ENCODE data around the gene PAF1. TPM values are rescaled to one million over a fixed set of nuclear protein-coding genes. Genes with fewer than 3 reads are reported as not detected.
A peak's percentile ranks its signal among the peaks of the same experiment; 100 is the strongest.

The PAF1 gene
- total RNA-seq, 1 experiment from 2014 or later, result 47.0 TPM

GRCh38 chr19:39388657-39389056, 2.2 kb downstream of the PAF1 start:
- Mint-ChIP-seq H3K9me3 (ENCODE audit: unreplicated experiment) (no peaks in the 10 kb centered on the region), H3K4me1 (ENCODE audit: insufficient read depth, unreplicated experiment) (peaks cover 12% of the 10 kb centered on the region), H3K27ac (ENCODE audit: low read depth, unreplicated experiment) (no peak overlapping the region), H3K36me3 (ENCODE audit: insufficient read depth, unreplicated experiment) (peaks cover 70% of the 10 kb centered on the region), H3K4me3 (ENCODE audit: unreplicated experiment) (no peak overlapping the region), H3K27me3 (ENCODE audit: insufficient read depth, unreplicated experiment) (no peaks in the 10 kb centered on the region)
- no TSS peak for BruUV-seq (replicated peaks)
- TF ChIP-seq, protein P1, sequence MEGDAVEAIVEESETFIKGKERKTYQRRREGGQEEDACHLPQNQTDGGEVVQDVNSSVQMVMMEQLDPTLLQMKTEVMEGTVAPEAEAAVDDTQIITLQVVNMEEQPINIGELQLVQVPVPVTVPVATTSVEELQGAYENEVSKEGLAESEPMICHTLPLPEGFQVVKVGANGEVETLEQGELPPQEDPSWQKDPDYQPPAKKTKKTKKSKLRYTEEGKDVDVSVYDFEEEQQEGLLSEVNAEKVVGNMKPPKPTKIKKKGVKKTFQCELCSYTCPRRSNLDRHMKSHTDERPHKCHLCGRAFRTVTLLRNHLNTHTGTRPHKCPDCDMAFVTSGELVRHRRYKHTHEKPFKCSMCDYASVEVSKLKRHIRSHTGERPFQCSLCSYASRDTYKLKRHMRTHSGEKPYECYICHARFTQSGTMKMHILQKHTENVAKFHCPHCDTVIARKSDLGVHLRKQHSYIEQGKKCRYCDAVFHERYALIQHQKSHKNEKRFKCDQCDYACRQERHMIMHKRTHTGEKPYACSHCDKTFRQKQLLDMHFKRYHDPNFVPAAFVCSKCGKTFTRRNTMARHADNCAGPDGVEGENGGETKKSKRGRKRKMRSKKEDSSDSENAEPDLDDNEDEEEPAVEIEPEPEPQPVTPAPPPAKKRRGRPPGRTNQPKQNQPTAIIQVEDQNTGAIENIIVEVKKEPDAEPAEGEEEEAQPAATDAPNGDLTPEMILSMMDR (IDR thresholded peaks at IDR 0.05; ENCODE audit: unreplicated experiment), result no peak
- ChIA-PET POLR2A (interaction anchor here (0.6 to 1.3 kb wide), 3 partner anchors 14 to 57 kb away, joined by 3 to 5 read pairs (median 3); partner anchors contain the start of genes RPS16 and SUPT5H), CTCF (interaction anchor here (0.8 to 1.1 kb wide), 3 partner anchors 9 to 16 kb away, joined by 3 read pairs; no protein-coding TSS in a partner anchor)
- no peak for DNase-seq (ENCODE audit: unreplicated experiment)
- intact Hi-C loops (cut with micrococcal nuclease), result no loop called here

- POLR2A ChIA-PET, result no interaction called here
- Mint-ChIP-seq H3K9me3 (ENCODE audit: unreplicated experiment) (no peaks in the 10 kb centered on the region), H3K4me1 (ENCODE audit: insufficient read depth, unreplicated experiment) (peaks cover 11% of the 10 kb centered on the region), H3K27ac (ENCODE audit: low read depth, unreplicated experiment) (no peak overlapping the region), H3K36me3 (ENCODE audit: insufficient read depth, unreplicated experiment) (peaks cover 83% of the 10 kb centered on the region), H3K4me3 (ENCODE audit: unreplicated experiment) (no peak overlapping the region), H3K27me3 (ENCODE audit: insufficient read depth, unreplicated experiment) (no peaks in the 10 kb centered on the region)
- TF ChIP-seq, protein P1 (IDR thresholded peaks at IDR 0.05; ENCODE audit: unreplicated experiment), result no peak
- CTCF ChIA-PET, result no interaction called here
- intact Hi-C loops (cut with micrococcal nuclease), result no loop called here
- no peak for DNase-seq (ENCODE audit: unreplicated experiment)
- BruUV-seq (replicated peaks), result no TSS peak
These were observed 4.3 kb downstream of the PAF1 start for GRCh38 chr19:39386557-39386956.

DNA sequence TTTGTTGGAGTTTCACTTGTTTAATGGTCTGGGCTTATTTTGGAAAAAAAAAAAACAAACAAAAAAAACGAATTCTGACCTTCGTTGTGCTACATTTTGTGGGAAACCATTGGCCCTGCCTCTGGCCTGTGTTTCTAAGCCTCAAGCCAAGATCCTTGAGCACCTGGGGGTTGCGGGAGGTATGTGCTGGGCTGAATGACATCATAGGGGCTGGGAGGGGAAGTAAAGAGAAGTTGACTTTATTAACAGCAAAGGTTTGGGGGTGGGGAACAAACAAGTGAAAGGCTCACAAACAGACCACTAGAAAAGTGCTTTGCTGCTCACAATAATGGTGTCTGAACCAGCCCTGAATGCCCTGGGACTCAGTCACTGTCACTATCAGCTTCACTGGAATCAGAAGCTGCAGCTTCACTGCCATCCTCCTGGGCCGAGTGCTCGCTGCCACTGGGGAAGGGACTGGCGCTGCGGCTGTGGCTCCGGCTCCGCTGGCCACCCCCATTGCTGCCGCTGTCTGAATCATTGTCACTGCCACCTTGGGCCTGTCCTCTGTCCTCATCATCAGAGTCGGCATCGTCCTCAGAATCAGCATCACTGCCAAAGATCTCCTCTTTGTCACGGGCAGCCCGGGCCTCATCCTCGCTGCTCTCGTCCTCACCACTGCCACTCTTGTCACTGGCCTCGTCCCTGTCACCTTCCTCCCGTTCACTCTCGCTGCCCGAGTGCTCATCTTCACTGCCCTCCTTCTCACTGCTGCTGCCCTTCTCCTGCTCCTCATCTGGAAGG, 5.1 kb downstream of the PAF1 start:
- H3K9me3 Mint-ChIP-seq (ENCODE audit: unreplicated experiment), result no peaks in the 10 kb centered on the region
- TF ChIP-seq, protein P1 (IDR thresholded peaks at IDR 0.05; ENCODE audit: unreplicated experiment), result no peak
- H3K36me3 Mint-ChIP-seq (ENCODE audit: insufficient read depth, unreplicated experiment), result peaks cover 83% of the 10 kb centered on the region
- H3K27me3 Mint-ChIP-seq (ENCODE audit: insufficient read depth, unreplicated experiment), result no peaks in the 10 kb centered on the region
- DNase-seq (ENCODE audit: unreplicated experiment), result no peak
- H3K4me1 Mint-ChIP-seq (ENCODE audit: insufficient read depth, unreplicated experiment), result peaks cover 14% of the 10 kb centered on the region
- CTCF ChIA-PET, result no interaction called here
- BruUV-seq (replicated peaks), result TSS peak; percentile 17
- POLR2A ChIA-PET, result no interaction called here
- H3K4me3 Mint-ChIP-seq (ENCODE audit: unreplicated experiment), result no peak overlapping the region
- intact Hi-C loops (cut with micrococcal nuclease), result no loop called here
- peak overlapping the region; percentile 54 for H3K27ac Mint-ChIP-seq (ENCODE audit: low read depth, unreplicated experiment)

GRCh38 chr19:39384839-39385568, 5.9 kb downstream of the PAF1 start:
- H3K4me1 Mint-ChIP-seq (ENCODE audit: insufficient read depth, unreplicated experiment), result peaks cover 14% of the 10 kb centered on the region
- POLR2A ChIA-PET, result no interaction called here
- H3K36me3 Mint-ChIP-seq (ENCODE audit: insufficient read depth, unreplicated experiment), result peaks cover 77% of the 10 kb centered on the region

More at GRCh38 chr19:39384839-39385568, 5.9 kb downstream of the PAF1 start:
- DNase-seq (ENCODE audit: unreplicated experiment), result no peak
- no peaks in the 10 kb centered on the region for H3K27me3 Mint-ChIP-seq (ENCODE audit: insufficient read depth, unreplicated experiment)
- TF ChIP-seq, protein P1 (IDR thresholded peaks at IDR 0.05; ENCODE audit: unreplicated experiment), result no peak
- no peaks in the 10 kb centered on the region for H3K9me3 Mint-ChIP-seq (ENCODE audit: unreplicated experiment)
- intact Hi-C loops (cut with micrococcal nuclease), result no loop called here
- CTCF ChIA-PET, result interaction anchor here (0.6 kb wide), 1 partner anchor 90 kb away, joined by 3 read pairs; no protein-coding TSS in a partner anchor
- peak overlapping the region; percentile 22 for H3K4me3 Mint-ChIP-seq (ENCODE audit: unreplicated experiment)
- H3K27ac Mint-ChIP-seq (ENCODE audit: low read depth, unreplicated experiment), result peak overlapping the region; percentile 54
- TSS peak; percentile 28 for BruUV-seq (replicated peaks)

All from MCF 10A (cell line).